HuH-7.5 (cell line): ENCODE data around the gene IRAK1BP1.
A peak's percentile ranks its signal among the peaks of the same experiment; 100 is the strongest.
"Not testable (repeated sequence)": the region's sequence is repeated elsewhere in the genome, so short reads cannot be mapped to it uniquely, and the experiment has no call there.

Experiments
- DNase-seq: peaks from one replicate; pipeline ENCODE4 v3.0.0; 2011; ENCODE audit warnings: low spot score

The IRAK1BP1 gene, protein sequence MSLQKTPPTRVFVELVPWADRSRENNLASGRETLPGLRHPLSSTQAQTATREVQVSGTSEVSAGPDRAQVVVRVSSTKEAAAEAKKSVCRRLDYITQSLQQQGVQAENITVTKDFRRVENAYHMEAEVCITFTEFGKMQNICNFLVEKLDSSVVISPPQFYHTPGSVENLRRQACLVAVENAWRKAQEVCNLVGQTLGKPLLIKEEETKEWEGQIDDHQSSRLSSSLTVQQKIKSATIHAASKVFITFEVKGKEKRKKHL

DNA sequence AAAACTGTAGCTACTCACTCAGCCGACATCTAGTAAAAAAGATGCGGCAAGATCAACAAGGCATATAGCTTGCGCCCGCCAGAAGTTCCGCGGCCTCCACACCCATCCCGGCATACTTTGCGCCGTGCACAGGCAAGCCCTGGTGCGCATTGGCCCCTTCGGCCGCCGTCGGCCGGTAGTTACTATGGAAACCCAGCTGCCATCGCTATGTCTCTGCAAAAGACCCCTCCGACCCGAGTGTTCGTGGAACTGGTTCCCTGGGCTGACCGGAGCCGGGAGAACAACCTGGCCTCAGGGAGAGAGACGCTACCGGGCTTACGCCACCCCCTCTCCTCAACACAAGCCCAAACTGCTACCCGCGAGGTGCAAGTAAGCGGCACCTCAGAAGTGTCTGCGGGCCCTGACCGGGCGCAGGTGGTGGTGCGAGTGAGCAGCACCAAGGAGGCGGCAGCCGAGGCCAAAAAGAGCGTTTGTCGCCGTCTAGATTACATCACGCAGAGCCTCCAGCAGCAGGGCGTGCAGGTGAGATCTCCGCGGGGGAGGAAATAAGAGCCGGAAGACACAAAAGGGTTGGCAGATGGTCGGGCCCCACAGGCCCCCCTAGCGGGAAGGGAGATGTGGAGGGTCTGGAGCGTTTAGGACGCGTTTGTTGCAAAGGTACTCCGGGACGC lies at the start of gene IRAK1BP1:
Gene IRAK1BP1, plus strand, starts transcription at position 182 of the 671 bp plus-strand sequence. Its CDS starts 26 bp downstream, at position 208.
- peak; percentile 72 for DNase-seq

DNA sequence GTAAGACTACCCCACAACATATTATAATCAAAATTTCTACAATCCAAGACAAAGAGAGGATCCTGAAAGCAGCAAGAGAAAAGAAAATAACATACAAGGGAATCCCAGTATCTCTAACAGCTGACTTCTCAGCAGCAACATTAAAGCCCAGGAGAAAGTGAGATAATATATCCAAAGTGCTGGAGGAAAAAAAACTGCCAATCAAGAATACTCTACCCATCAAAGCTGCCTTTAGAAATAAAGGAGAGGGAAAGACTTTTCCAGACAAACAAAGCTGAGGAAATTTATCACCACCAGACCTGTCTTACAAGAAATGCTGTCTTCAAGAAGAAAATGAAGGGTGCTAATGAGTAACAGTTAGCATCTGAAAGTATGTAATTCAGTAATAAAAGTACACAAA lies 43.3 kb upstream of the IRAK1BP1 start:
- no peak for DNase-seq

DNA sequence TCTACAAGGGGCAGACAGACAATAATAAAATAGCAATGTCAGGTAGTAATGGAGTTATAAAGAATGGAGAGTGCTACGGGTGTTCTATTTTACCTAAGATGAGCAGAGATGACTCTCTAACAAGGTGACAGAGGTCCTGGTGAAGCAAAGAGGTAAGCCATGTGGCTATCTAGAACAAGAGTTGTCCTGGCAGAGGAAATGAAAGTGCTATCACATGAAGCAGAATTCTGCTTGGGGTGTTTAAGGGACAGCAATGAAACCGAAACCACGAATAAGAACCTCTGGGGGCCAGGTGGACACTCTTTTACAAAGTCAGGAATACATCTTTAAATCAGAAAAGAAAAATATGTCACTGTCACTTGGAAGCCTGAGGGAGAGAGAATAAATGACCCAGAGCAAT lies 37.9 kb upstream of the IRAK1BP1 start:
- no peak for DNase-seq

DNA sequence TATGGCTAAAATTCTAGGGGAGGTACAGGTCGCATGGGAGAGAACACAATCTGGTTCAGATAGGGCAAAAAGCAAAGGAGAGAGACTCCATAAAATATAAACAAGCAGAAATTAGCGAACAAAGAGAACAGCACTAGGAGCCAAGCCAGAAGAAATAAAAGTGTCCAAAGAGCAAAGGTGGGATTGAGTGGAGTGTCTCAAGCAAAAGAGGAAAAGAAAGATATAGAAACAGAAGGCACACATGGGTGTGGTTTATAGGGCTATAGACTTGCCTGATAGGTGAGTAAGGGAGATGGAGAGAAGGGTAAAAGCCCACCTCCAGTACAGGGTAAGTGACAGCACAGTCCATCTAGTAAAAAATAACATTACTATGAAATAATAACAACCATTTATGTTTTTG lies 36.5 kb upstream of the IRAK1BP1 start:
- no peak for DNase-seq

DNA sequence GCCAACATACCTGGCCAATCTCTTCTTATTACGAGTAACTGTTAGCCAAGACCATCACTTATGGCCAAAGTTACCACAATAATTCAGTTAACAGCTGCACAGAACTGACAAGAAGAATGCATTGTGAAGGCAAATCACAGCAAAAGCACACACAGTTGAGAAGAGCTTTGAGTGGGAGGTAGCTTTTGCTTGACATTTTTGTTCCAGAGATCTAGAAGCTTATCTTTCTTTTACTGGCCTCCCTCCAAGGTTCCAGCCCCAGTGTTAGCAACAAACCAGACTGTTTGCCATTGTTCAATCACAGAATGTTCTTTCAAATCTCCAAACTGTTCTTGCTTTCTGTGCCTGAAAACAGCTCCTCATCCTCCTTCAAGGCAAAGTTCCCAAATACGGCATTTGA lies 35.9 kb upstream of the IRAK1BP1 start:
- DNase-seq: no peak

DNA sequence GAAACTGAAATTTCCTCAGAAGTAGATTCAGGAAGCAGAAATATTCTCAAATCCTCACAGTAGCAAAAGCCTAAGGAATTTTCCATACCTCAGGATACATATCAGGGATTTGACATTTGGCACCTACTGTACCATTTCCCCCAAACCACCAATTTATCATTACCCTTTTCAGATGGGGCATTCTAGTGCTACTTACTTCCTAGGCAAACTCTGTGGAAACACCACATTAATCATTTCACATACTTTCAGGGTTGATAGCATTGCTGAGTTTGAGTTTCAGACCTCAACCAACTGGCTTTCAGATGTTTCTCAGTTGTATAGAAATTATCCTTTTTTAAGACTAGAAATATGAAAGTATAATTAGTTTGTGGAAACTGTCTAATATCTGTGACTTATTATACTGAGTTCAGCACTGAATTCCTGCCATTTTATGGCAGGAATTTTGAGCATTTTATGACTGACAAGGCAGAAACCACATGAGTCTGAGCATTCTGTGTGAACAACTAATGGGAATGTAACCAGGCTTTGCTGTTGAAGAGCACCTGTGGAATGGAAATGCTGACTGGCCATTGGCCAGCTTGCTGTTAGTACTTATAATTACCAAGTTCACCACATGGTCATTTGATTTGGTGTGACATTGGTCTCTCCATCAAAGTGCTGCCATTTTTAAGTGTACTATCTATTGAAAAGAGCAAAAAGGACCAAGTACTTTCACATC lies 35.1 kb upstream of the IRAK1BP1 start:
- no peak for DNase-seq

DNA sequence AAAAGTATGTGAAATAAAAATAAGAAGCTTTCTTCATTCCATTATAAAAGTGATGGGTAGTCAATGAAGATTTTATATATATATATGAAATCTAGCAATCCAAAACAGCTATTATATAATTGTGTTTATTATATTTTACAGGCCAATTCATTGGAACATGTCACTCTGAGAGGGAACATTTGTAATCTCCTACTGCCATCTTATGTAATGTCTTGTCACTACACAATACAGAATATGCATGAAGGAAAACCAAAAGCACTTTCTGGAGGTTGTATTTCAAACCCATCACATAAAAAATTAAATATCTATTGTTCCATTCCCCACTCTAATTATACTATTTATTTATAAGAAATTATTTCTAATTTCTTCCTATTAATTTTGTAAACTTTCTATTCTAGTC lies 31.5 kb upstream of the IRAK1BP1 start:
- no peak for DNase-seq

DNA sequence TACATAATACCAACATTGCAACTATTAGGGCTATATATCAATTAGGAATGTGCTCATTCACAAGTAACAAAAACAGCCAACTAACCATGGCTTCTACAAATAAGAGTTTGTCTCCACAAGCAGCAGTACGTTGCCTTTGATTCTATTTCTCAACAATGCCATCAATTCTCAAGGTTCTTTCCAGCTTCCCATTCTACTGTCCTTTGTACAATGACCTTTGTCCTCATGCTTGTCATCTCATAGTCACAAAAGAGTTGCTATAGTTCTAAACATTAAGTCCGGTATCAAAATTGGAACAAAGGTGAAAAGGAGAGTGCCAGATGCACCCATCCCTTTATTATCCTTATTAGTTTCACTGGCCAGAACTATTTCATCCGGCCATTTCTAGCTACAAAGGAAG lies 30.8 kb upstream of the IRAK1BP1 start:
- no peak for DNase-seq

DNA sequence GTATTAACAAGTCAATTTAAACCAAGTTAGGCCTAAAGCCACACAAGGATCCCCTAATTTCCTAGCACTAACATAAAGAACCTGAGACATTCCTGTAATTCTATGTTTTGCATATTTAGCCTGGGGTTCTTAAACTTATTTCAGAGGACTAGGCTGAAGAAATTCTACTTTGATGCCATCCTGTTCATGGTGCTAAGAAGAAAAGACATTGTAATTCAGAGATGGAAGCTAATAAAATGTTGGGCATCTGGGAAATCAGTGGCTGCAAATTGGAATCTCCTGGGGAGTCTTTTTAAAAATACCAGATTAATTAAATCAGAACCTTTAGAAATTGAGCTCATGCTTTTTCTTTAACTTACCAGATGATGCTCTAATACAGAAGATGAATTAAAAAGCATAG lies 26.2 kb upstream of the IRAK1BP1 start:
- no peak for DNase-seq

DNA sequence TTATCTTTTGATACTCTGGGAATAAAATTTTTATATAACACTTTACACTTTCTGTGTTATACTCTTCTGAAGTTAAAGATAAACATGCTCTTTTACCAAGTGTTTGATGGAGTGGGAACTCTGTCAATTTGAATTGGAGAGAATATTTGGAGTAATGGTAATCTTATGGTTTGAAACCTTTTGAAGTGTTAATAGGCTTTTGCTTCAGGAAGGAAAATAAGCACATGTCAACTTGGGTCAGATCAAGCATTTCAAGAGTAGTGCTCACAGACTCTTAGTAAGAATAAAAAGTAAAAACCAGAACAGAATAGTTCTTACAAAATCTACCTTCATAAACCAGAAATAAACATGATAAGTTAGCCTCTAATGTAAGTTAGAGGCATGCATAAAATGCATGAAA lies 24.4 kb upstream of the IRAK1BP1 start:
- no peak for DNase-seq

DNA sequence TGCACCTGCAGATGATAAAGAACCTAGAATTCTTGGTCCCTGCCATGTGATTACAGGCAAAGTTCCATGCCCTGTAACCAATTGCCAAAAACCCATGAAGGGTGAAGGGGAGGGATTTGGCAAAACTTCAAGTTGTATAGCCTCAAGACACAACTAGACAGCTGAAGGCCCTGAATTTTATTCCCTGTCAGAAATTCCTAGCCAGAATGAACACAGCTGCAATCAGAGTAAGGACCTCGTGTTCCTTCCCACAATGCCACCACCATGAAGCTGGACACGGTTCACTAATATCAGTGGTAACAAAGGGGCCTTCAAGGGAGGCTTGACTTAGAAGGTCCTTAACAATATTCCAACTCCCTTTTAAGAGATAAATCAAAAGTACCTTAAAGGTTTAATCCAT lies 22.5 kb upstream of the IRAK1BP1 start:
- DNase-seq: no peak

DNA sequence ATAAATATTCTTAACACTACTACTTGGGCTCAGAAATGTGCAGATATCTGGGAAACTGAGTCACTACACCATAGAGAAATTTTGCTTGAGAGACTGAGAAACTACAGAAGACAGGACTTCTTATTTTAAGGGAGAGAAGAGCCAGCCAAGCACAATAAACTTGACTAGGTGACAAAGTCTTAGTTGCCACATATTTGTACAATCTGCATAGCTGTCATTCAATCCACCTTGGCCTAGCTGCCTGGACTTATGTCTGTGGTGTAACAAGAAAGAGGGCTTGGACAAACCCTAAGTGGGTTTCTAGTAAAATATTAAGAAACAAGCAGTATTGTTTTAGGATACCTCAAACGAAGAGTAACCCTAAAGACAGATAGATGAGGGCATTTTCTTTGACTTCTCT lies 21.8 kb upstream of the IRAK1BP1 start:
- no peak for DNase-seq

DNA sequence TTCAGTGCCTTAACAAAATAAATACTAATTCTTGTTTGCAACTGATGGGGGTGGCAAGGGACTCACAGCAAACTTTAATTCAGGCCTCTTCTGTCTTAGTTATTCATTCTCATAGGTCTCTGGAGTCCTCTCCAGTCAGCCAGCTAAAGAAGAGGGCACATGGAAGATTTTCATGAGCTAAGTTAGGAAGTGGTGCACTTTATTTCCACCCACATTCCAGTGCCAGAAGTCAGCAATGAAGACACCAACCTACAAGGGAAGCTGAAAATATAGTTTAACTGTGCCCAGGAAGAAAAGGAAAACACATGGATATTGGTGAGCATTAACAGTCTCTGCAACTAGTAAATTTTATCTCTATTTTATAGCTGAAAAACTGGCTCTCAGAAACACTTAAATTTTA lies 16.7 kb upstream of the IRAK1BP1 start:
- DNase-seq: no peak

DNA sequence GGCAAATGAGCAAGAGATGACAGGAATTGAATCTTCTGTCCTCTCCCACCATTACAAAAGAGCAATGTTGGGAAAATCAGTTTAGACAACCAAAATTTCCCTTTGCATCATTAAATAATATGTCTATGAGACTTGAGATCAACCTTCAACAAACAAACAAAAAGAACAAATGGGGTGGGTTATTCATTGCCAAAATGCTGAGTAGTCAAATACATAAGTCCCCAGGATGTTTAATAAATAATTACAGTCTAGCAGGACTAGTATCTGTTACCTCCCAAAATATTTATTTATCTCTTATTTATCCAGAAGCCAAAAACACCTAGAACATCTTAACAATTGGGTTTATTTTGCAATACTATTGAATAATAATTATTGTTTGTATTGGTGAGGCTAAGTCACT lies 16.2 kb upstream of the IRAK1BP1 start:
- no peak for DNase-seq

DNA sequence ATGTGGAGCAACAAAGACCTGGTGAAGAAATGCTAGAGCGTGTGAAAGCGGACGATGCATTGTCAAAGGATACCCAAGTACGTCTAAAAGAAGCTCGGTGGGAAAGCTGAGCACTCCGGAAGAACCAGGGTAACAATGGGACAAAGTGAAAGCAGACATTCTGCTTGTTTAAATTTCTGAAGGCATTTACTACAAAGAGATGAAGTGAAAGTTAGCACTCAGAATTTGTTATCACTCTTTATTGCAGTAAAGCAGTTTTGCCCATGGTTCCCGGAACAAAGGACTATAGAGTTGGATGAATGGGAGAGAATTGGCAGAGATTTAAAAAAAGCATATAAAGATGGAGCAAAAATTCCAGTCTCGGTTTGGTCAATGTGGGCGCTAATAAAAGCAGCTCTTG lies 12.8 kb upstream of the IRAK1BP1 start:
- no peak for DNase-seq

DNA sequence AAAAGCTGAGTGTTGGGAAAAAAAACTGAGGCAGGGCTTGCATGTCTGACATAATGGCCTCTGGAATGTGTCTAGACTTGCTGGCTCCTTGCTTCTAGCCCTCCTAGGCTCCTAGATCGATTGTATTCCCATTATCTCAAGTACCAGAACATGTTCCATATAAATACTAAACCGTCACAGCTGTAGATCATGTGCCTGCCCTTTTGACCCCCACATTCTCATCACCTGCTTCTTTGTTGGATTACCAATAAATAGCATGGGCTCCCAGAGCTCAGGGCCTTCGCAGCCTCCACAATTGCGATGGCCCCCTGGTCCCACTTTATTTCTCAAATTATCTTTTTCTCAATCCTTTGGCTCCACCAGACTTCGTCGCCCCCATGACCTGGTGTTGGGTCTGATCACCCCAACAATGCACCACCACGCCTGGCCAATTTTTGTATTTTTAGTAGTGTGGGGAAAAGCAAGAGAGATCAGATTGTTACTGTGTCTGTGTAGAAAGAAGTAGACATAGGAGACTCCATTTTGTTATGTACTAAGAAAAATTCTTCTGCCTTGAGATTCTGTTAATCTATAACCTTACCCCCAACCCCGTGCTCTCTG lies 8.9 kb upstream of the IRAK1BP1 start:
- not testable (repeated sequence) for DNase-seq

DNA sequence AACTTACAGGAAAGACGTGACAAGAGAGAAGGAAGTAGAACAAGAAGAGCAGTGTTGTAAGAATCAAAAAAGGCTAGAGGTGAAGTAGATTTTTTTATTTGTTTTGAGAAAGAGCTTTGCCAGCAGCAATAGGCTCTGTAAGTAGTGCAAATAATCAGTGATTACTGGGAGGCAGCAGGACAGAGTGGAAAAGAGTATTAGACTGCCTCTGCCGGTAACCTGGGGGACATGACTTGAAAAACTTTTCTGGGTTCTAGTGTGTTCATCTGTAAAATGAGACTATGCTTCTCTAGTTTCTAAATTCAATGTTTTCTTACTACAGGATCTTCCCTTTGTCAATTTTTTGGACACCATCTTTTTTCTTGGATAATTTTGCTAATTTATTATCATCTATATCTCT lies 5.8 kb upstream of the IRAK1BP1 start:
- peak; percentile 7 for DNase-seq

DNA sequence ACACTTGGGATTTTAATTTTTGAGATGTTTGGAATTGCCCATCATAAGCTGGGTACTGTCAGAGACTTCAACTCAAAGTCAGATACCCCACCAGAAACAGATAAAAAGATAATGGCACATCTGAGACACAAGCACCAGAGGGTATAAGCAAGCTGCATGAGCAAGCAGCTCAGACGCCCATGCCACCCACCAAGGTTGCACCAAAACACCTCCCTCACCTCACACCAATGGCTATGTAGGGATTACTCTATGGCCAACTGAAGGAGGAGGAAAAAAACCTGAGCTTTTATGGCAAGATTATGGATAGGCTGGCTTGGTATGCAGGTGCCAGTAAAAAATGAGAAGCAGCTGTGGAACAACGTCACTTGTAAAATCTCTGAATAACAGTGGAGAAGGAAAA lies 3.8 kb upstream of the IRAK1BP1 start:
- DNase-seq: no peak

DNA sequence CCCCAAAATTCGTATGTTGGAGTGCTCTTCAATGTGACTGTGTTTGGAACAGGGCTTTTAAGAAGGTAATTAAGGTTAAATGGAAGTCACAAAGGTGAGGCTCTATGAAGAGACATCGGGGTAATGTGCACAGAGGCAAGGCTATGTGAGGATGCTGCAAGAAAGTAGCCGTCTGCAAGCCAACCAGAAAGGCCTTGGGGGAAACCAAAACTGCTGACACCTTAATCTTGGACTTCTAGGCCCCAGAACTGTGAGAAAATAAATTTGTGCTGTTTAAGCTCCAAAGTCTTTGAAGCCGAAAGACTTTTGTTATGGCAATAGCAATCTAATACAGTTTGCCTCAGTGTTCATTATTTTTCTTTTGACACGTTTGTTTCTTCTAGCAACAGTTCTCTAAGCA lies 2.4 kb upstream of the IRAK1BP1 start:
- DNase-seq: no peak

DNA sequence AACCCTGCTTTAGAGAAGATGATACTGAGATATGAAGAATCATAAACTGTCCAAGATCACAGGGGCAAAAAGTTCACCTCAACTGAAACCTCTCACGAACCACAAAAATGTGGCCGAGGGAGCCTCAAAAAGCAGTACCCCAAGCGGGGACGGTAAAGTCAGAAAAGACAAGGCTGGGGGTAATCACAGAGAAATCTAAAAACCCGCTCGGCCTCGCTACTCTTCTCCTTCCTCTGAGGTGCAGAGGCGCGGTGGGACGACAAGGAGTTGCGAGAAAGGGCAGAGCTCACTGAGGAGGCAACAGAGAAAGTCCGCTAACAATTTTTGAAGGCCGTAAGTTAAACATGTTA lies 356 bp upstream of the IRAK1BP1 start:
- peak; percentile 20 for DNase-seq

DNA sequence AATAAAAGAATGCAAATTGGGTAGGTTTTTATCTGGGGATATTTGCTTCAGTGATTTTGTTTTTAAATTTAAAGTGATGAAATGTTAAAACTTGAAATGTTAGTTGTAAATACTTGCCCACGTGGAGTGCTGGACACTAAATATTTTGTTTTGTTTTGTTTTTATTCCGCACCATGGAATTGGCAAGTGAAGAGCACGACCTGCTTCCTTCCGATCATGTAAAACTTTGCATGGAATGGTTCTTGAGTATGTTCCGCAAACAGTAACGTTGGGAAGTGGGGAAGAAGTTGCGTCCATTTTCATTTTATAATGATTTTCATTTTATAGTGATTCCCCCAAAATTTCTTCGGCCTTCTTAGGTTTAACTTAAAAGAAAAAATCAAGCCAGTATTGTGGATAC lies 765 bp downstream of the IRAK1BP1 start:
- DNase-seq: no peak

DNA sequence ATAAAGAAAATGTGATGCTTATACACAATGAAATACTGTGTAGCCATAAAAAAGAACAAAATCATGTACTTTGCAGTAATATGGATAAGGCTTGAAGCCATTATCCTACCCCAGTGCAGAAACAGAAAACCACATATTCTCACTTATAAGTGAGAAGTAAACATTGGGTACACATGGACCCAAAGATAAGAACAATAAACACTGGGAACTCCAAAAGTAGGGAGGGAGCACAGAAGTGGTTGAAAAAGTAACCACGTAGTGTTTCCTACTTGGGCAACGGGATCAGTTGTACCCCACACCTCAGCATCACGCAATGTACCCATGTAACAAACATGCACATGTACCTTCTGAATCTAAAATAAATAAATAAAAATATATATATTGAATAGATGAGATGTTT lies 8.2 kb downstream of the IRAK1BP1 start:
- DNase-seq: no peak

DNA sequence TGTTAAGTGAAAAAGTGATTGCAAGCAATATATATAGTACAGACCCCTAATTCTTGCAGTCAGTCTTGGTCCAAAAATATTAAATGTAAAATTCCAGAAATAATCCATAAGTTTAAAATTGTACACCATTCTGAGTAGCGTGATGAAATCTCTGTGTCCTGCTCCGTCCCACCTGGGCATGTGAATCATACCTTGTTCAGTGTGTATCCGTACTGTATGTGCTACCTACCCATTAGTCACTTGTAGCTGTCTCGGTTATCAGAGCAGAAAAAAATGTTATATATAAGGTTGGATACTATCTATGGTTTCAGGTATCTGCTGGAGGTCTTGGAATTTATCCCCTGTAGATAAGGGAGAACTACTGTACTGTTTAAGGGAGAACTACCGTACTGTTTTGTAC lies 16.3 kb downstream of the IRAK1BP1 start:
- no peak for DNase-seq
